A549 (cell line): Measurements from ENCODE around the gene GPS1. TPM values are rescaled to one million over a fixed set of nuclear protein-coding genes. Genes with fewer than 3 reads are reported as not detected.

Source experiments
- ATAC-seq, 2 experiments: fragments of 200-7000 bp in 1 of 2; fragments of >200 bp in 1 of 2; cut with Nextera tagmentation in 1 of 2; cut with Tn5 transposase in 1 of 2; 3 replicates each; pipeline versions ENCODE4 v1.8.0 to v1.9.1; 2018 to 2020; ENCODE audit warnings: mild to moderate bottlenecking in 1 of 2, moderate library complexity in 1 of 2
- CTCF ChIA-PET: fragments of 300-600 bp; sonication (Branson Sonifier 250); formaldehyde crosslinking; extraction: SDS; loops from one replicate; lab custom pipeline; 2021; ENCODE audit warnings: antibody characterized with exemption, inconsistent platforms; lab: Yijun Ruan, JAX
- POLR2A ChIA-PET: fragments of 350-600 bp; formaldehyde crosslinking; extraction: SDS; loops from one replicate; lab custom pipeline; 2021; ENCODE audit warnings: antibody characterized with exemption, inconsistent platforms; lab: Yijun Ruan, JAX
- DNase-seq, 2 experiments: peaks; one replicate each; pipeline versions ENCODE4 v3.0.0 to v3.0.0-alpha.2; 2011 to 2016; ENCODE audit warnings: low read depth in 1 of 2, low spot score in 1 of 2
- FAIRE-seq: peaks from 2 replicates; lab custom pipeline; 2011; peaks lifted over from hg19 to GRCh38; lab: Jason Lieb, UNC
- H3K27ac ChIP-seq, 2 experiments: fragments of >200 bp; sonication (Bioruptor Twin); formaldehyde crosslinking; 3 replicates each; pipeline ENCODE4 v1.5.1; 2016 to 2017
- H3K4me1 ChIP-seq: fragments of >200 bp; sonication (Bioruptor Twin); formaldehyde crosslinking; 3 replicates; pipeline ENCODE4 v1.6.1; 2016
- H3K4me2 ChIP-seq: fragments of >200 bp; sonication (Bioruptor Twin); formaldehyde crosslinking; 3 replicates; pipeline ENCODE4 v1.6.1; 2016
- H3K4me3 ChIP-seq: fragments of >200 bp; sonication (Bioruptor Twin); formaldehyde crosslinking; 3 replicates; pipeline ENCODE4 v1.5.1; 2016
- H3K9me3 ChIP-seq: fragments of >200 bp; sonication (Bioruptor Twin); formaldehyde crosslinking; 3 replicates; pipeline ENCODE4 v1.6.1; 2016
- CEBPB ChIP-seq, 2 experiments: fragments of >200 bp in 1 of 2; sonication (Bioruptor Twin) in 1 of 2; formaldehyde crosslinking in 1 of 2; IDR thresholded peaks; 2 replicates each; pipeline ENCODE4 v1.6.1; 2012 to 2016
- CHD2 ChIP-seq: fragments of 150-350 bp; IDR thresholded peaks from 2 replicates; pipeline ENCODE4 v1.6.1; 2014; ENCODE audit warnings: low read length; ENCODE audit not compliant: partially characterized antibody
- E2F6 ChIP-seq: IDR thresholded peaks from 2 replicates; pipeline ENCODE4 v1.6.1; 2012; ENCODE audit warnings: low read depth, borderline replicate concordance
- ESRRA ChIP-seq: fragments of 150-350 bp; IDR thresholded peaks from 2 replicates; pipeline ENCODE4 v1.6.1; 2014; ENCODE audit warnings: mild to moderate bottlenecking, low read length, borderline replicate concordance
- FOXS1 ChIP-seq: fragments of 250-450 bp; sonication (Bioruptor Pico); IDR thresholded peaks from 2 replicates; pipeline ENCODE4 v1.5.0; 2020; ENCODE audit warnings: mild to moderate bottlenecking, moderate library complexity
- GATA3 ChIP-seq: IDR thresholded peaks from 2 replicates; pipeline ENCODE4 v1.6.1; 2012; ENCODE audit warnings: borderline replicate concordance
- HDAC2 ChIP-seq: fragments of 200-600 bp; sonication (generic); IDR thresholded peaks from 2 replicates; pipeline ENCODE4 v1.6.1; 2016
- HES2 ChIP-seq: fragments of >200 bp; sonication (Bioruptor Twin); formaldehyde crosslinking; IDR thresholded peaks from 2 replicates; pipeline ENCODE4 v1.6.1; 2016
- NFE2L2 ChIP-seq: fragments of 150-350 bp; conservative IDR thresholded peaks from 2 replicates; pipeline ENCODE4 v1.6.1; 2014; ENCODE audit warnings: low read length
- RAD21 ChIP-seq, 2 experiments: fragments of >200 bp in 1 of 2; sonication (Bioruptor Twin) in 1 of 2; formaldehyde crosslinking in 1 of 2; IDR thresholded peaks in 1 of 2; conservative IDR thresholded peaks in 1 of 2; 2 replicates in 1 of 2; 3 replicates in 1 of 2; pipeline ENCODE4 v1.6.1; 2012 to 2018; ENCODE audit warnings: inconsistent platforms in 1 of 2
- RARB ChIP-seq: fragments of 250-450 bp; sonication (Bioruptor Pico); IDR thresholded peaks from 2 replicates; pipeline ENCODE4 v1.8.0; 2021; ENCODE audit warnings: mild to moderate bottlenecking, moderate library complexity
- SMC3 ChIP-seq: fragments of >200 bp; sonication (Bioruptor Twin); formaldehyde crosslinking; IDR thresholded peaks from 3 replicates; pipeline ENCODE4 v1.6.1; 2018; ENCODE audit warnings: inconsistent platforms
- SREBF2 ChIP-seq: fragments of 450-650 bp; IDR thresholded peaks from 2 replicates; pipeline ENCODE4 v1.6.1; 2014; ENCODE audit warnings: mild to moderate bottlenecking, moderate library complexity
- USF2 ChIP-seq: fragments of 450-650 bp; IDR thresholded peaks from 2 replicates; pipeline ENCODE4 v1.6.1; 2014; ENCODE audit warnings: antibody characterized with exemption
- ZSCAN20 ChIP-seq: fragments of 250-450 bp; sonication (Bioruptor Pico); IDR thresholded peaks from 2 replicates; pipeline ENCODE4 v1.8.0; 2022; ENCODE audit warnings: mild to moderate bottlenecking, moderate library complexity
- WGBS: methylation state at CpG from one replicate; pipeline ENCODE4 v1.1.6; 2017; ENCODE audit errors: missing lambda C conversion rate; 5-methylcytosine and 5-hydroxymethylcytosine counted together
- polyA plus RNA-seq, 4 experiments: library from polyadenylated mRNA; depleted of rRNA in 3 of 4; stranded (reverse); fragments of >200 nt; fragmentation: RNase III in 1 of 4; extraction: RNeasy Plus Mini Kit Qiagen cat#74134 plus additional on column Dnase treatment in 1 of 4; gene quantifications; 2 replicates in 3 of 4; 3 replicates in 1 of 4; pipeline ENCODE4 v1.2.3, GENCODE V29; 2011 to 2017
- TF ChIP-seq, protein P1 (sequence below): fragments of 200-600 bp; sonication (generic); IDR thresholded peaks from 2 replicates; pipeline ENCODE4 v1.6.1; 2016; ENCODE audit warnings: antibody characterized with exemption, mild to moderate bottlenecking, moderate library complexity
- TF ChIP-seq, protein P2 (sequence below): fragments of 250-450 bp; sonication (Bioruptor Pico); IDR thresholded peaks from 2 replicates; pipeline ENCODE4 v1.5.0; 2021; ENCODE audit warnings: mild to moderate bottlenecking, moderate library complexity, borderline replicate concordance
- TF ChIP-seq, protein P3 (sequence below): fragments of >200 bp; sonication (Bioruptor Twin); formaldehyde crosslinking; IDR thresholded peaks from 3 replicates; pipeline ENCODE4 v1.6.1; 2016
- TF ChIP-seq, protein P4 (sequence below): fragments of 150-350 bp; IDR thresholded peaks from 2 replicates; pipeline ENCODE4 v1.6.1; 2014; ENCODE audit warnings: low read depth, mild to moderate bottlenecking, low read length

GPS1 gene
- polyA plus RNA-seq, 2 of the 4 experiments (the other 2 are of a cell fraction) = 89.4 to 126 TPM

GRCh38 chr17:82039695-82040299 lies 11.9 kb upstream of the GPS1 start:
- DNase-seq (no peak), FAIRE-seq (no peak), ATAC-seq (no peak)
- POLR2A ChIA-PET = no interaction called here
- no peak overlapping the region for H3K4me3 ChIP-seq
- CTCF ChIA-PET = interaction anchor here (0.7 to 4.4 kb wide), 7 partner anchors 11 to 163 kb away, joined by 3 to 59 read pairs (median 4); partner anchors contain the start of gene RAC3
- TF ChIP-seq, protein P1, sequence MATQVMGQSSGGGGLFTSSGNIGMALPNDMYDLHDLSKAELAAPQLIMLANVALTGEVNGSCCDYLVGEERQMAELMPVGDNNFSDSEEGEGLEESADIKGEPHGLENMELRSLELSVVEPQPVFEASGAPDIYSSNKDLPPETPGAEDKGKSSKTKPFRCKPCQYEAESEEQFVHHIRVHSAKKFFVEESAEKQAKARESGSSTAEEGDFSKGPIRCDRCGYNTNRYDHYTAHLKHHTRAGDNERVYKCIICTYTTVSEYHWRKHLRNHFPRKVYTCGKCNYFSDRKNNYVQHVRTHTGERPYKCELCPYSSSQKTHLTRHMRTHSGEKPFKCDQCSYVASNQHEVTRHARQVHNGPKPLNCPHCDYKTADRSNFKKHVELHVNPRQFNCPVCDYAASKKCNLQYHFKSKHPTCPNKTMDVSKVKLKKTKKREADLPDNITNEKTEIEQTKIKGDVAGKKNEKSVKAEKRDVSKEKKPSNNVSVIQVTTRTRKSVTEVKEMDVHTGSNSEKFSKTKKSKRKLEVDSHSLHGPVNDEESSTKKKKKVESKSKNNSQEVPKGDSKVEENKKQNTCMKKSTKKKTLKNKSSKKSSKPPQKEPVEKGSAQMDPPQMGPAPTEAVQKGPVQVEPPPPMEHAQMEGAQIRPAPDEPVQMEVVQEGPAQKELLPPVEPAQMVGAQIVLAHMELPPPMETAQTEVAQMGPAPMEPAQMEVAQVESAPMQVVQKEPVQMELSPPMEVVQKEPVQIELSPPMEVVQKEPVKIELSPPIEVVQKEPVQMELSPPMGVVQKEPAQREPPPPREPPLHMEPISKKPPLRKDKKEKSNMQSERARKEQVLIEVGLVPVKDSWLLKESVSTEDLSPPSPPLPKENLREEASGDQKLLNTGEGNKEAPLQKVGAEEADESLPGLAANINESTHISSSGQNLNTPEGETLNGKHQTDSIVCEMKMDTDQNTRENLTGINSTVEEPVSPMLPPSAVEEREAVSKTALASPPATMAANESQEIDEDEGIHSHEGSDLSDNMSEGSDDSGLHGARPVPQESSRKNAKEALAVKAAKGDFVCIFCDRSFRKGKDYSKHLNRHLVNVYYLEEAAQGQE = no peak
- TF ChIP-seq USF2 = no peak
- no peak for TF ChIP-seq SMC3
- TF ChIP-seq HDAC2 = no peak
- no peak for TF ChIP-seq ESRRA
- no peak for TF ChIP-seq CEBPB (IDR thresholded peaks at IDR 0.05)
- TF ChIP-seq RARB = no peak
- no peak for TF ChIP-seq CHD2
- TF ChIP-seq ZSCAN20 = no peak
- TF ChIP-seq GATA3 = no peak
- no peak for TF ChIP-seq SREBF2
- TF ChIP-seq, protein P2, sequence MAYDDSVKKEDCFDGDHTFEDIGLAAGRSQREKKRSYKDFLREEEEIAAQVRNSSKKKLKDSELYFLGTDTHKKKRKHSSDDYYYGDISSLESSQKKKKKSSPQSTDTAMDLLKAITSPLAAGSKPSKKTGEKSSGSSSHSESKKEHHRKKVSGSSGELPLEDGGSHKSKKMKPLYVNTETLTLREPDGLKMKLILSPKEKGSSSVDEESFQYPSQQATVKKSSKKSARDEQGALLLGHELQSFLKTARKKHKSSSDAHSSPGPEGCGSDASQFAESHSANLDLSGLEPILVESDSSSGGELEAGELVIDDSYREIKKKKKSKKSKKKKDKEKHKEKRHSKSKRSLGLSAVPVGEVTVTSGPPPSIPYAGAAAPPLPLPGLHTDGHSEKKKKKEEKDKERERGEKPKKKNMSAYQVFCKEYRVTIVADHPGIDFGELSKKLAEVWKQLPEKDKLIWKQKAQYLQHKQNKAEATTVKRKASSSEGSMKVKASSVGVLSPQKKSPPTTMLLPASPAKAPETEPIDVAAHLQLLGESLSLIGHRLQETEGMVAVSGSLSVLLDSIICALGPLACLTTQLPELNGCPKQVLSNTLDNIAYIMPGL (CRISPR knock-in tag) = no peak
- TF ChIP-seq, protein P3, sequence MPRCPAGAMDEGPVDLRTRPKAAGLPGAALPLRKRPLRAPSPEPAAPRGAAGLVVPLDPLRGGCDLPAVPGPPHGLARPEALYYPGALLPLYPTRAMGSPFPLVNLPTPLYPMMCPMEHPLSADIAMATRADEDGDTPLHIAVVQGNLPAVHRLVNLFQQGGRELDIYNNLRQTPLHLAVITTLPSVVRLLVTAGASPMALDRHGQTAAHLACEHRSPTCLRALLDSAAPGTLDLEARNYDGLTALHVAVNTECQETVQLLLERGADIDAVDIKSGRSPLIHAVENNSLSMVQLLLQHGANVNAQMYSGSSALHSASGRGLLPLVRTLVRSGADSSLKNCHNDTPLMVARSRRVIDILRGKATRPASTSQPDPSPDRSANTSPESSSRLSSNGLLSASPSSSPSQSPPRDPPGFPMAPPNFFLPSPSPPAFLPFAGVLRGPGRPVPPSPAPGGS = no peak
- TF ChIP-seq RAD21 (conservative IDR thresholded peaks at IDR 0.05 in 1 of 2, IDR thresholded peaks at IDR 0.05 in 1 of 2) = no peak
- no peak for TF ChIP-seq HES2
- no peak for TF ChIP-seq FOXS1
- TF ChIP-seq E2F6 = no peak
- TF ChIP-seq NFE2L2 = no peak
- TF ChIP-seq, protein P4, sequence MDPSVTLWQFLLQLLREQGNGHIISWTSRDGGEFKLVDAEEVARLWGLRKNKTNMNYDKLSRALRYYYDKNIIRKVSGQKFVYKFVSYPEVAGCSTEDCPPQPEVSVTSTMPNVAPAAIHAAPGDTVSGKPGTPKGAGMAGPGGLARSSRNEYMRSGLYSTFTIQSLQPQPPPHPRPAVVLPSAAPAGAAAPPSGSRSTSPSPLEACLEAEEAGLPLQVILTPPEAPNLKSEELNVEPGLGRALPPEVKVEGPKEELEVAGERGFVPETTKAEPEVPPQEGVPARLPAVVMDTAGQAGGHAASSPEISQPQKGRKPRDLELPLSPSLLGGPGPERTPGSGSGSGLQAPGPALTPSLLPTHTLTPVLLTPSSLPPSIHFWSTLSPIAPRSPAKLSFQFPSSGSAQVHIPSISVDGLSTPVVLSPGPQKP = no peak
- 80% methylated on average over 8 of the region's 8 CpGs for WGBS
- H3K9me3 ChIP-seq = no peaks in the 10 kb centered on the region
- peaks cover 8% of the 10 kb centered on the region; the same call in 2 of the 3 replicates for H3K4me1 ChIP-seq
- no peak overlapping the region for H3K27ac ChIP-seq
- no peak overlapping the region for H3K4me2 ChIP-seq
